Keratinocyte (primary cell): ENCODE measurements around the gene TNXB. TPM values are rescaled to one million over a fixed set of nuclear protein-coding genes. Genes with fewer than 3 reads are reported as not detected.

Source experiments
- DNase-seq: peaks from one replicate; pipeline ENCODE4 v3.0.0-alpha.2; 2011; ENCODE audit warnings: low read depth, missing footprints, low spot score
- FAIRE-seq: peaks from 2 replicates; lab custom pipeline; 2011; peaks lifted over from hg19 to GRCh38; lab: Jason Lieb, UNC
- H2AFZ ChIP-seq: 2 replicates; pipeline ENCODE4 v1.6.0; 2012; ENCODE audit warnings: low read length, control low read depth, inconsistent platforms; ENCODE audit not compliant: control insufficient read depth
- H3K27ac ChIP-seq: 2 replicates; pipeline ENCODE4 v1.5.1; 2011; ENCODE audit warnings: low read length; ENCODE audit not compliant: control insufficient read depth, insufficient read depth
- H3K27me3 ChIP-seq: 3 replicates; pipeline ENCODE4 v1.6.0; 2011; ENCODE audit warnings: low read length; ENCODE audit not compliant: control insufficient read depth, insufficient read depth; ENCODE audit errors: extremely low read depth
- H3K36me3 ChIP-seq, 2 experiments: 2 replicates in 1 of 2; 3 replicates in 1 of 2; pipeline ENCODE4 v1.5.1; 2011; ENCODE audit warnings: low read length in 2 of 2, mild to moderate bottlenecking in 1 of 2; ENCODE audit not compliant: control insufficient read depth in 2 of 2, insufficient read depth in 2 of 2; ENCODE audit errors: extremely low read depth in 1 of 2
- H3K4me1 ChIP-seq: 3 replicates; pipeline ENCODE4 v1.5.1; 2011; ENCODE audit warnings: low read length; ENCODE audit not compliant: control insufficient read depth, insufficient read depth; ENCODE audit errors: extremely low read depth
- H3K4me2 ChIP-seq: 3 replicates; pipeline ENCODE4 v1.6.0; 2011; ENCODE audit warnings: low read depth, low read length; ENCODE audit not compliant: control insufficient read depth, insufficient read depth; ENCODE audit errors: extremely low read depth
- H3K4me3 ChIP-seq, 3 experiments: fragments of 200-600 bp in 1 of 3; sonication (generic) in 1 of 3; 2 replicates in 2 of 3; 3 replicates in 1 of 3; pipeline ENCODE4 v1.5.1; 2011 to 2016; ENCODE audit warnings: low read length in 3 of 3, mild to moderate bottlenecking in 3 of 3, control low read depth in 2 of 3, inconsistent platforms in 1 of 3, low read depth in 1 of 3, mixed read lengths in 1 of 3, mixed run types in 1 of 3, moderate library complexity in 1 of 3; ENCODE audit not compliant: control insufficient read depth in 2 of 3, insufficient read depth in 2 of 3; ENCODE audit errors: extremely low read depth in 1 of 3
- H3K79me2 ChIP-seq: 2 replicates; pipeline ENCODE4 v1.6.0; 2012; ENCODE audit warnings: low read length; ENCODE audit not compliant: control insufficient read depth, insufficient read depth
- H3K9ac ChIP-seq: 3 replicates; pipeline ENCODE4 v1.6.0; 2011; ENCODE audit warnings: low read length; ENCODE audit not compliant: control insufficient read depth, insufficient read depth; ENCODE audit errors: extremely low read depth
- H3K9me1 ChIP-seq: 3 replicates; pipeline ENCODE4 v1.6.0; 2011; ENCODE audit warnings: low read length; ENCODE audit not compliant: control insufficient read depth, insufficient read depth; ENCODE audit errors: extremely low read depth
- H3K9me3 ChIP-seq: 2 replicates; pipeline ENCODE4 v1.5.1; 2012; ENCODE audit warnings: low read depth, low read length; ENCODE audit not compliant: control insufficient read depth
- H4K20me1 ChIP-seq: 3 replicates; pipeline ENCODE4 v1.6.0; 2011; ENCODE audit warnings: low read length; ENCODE audit not compliant: control insufficient read depth, insufficient read depth; ENCODE audit errors: extremely low read depth
- EZH2 ChIP-seq: IDR thresholded peaks from one replicate; pipeline ENCODE4 v1.6.1; 2012; ENCODE audit warnings: inconsistent platforms, mild to moderate bottlenecking, low read length, moderate library complexity
- dilution Hi-C: fragments of 300-500 bp; cut with MboI; formaldehyde crosslinking; loops from one replicate; pipeline ENCODE4 v1.7.0; 2020; ENCODE audit warnings: low sequenced_read_pairs; ENCODE audit not compliant: extremely low pct_ligation_motif_present
- polyA plus RNA-seq, 5 experiments: library from polyadenylated mRNA; depleted of rRNA in 3 of 5; stranded (reverse) in 3 of 5; stranded (forward) in 1 of 5; unstranded in 1 of 5; fragments of >200 nt; gene quantifications; 1 replicate in 1 of 5; 2 replicates in 3 of 5; 3 replicates in 1 of 5; pipeline versions ENCODE4 v1.2.1 to v1.2.3, GENCODE V29; 2011 to 2012; ENCODE audit warnings: missing spikeins in 2 of 5, low read depth in 1 of 5, low replicate concordance in 1 of 5
- TF ChIP-seq, protein P1 (sequence below), 3 experiments: IDR thresholded peaks in 1 of 3; conservative IDR thresholded peaks in 1 of 3; optimal IDR thresholded peaks in 1 of 3; 2 replicates in 2 of 3; 3 replicates in 1 of 3; pipeline versions ENCODE3 to v1.5.1; 2011; ENCODE audit warnings: low read length in 3 of 3, mild to moderate bottlenecking in 3 of 3, moderate library complexity in 2 of 3, control low read depth in 1 of 3, inconsistent platforms in 1 of 3; ENCODE audit not compliant: insufficient read depth in 2 of 3; ENCODE audit errors: extremely low read depth in 1 of 3

TNXB gene
- polyA plus RNA-seq, 1 donor (not counting 4 experiments of a cell fraction or from before 2014, with no cell fraction given) = 0.25 TPM

DNA sequence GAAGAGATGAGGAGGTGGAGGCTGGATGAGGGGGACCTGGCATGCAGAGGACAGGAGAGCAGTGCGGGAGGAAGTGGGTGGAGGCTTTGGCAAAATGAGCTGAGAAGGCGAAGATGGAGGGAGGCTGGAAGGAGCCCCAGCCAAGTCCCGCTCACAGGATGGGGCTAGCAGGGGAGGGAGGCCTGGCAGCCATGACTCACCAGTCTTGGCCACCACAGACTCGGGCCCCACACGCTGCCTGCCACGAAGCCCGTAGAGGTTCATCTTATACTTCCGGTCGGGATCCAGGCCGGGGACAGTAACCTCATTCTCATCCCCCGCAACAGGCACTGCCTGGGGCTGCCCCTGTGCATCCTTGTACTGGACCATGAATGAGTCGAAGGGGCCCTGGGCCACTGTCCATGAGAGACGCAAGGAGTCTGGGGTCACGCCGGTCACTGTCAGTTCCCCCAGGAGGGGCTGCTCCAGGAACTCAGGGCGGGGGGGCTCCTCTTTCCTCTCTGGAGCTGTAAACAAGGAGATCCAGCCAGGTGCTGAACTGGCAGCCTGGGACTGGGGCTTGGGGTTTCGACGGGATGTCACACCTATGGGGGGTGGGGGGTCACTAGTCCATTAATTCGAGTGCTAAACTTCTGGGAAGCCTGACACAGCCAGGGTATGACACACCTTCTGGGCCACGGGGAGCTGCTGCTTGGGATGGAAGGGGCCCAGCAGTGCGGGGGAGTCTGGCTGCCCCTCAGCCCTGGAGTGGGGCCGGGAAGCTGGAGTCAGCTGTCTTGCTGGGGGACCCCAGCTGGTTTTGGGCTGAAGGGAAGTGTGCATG, 27.8 kb downstream of the TNXB start:
- no peak for FAIRE-seq
- no peak for TF ChIP-seq EZH2
- TF ChIP-seq, protein P1, sequence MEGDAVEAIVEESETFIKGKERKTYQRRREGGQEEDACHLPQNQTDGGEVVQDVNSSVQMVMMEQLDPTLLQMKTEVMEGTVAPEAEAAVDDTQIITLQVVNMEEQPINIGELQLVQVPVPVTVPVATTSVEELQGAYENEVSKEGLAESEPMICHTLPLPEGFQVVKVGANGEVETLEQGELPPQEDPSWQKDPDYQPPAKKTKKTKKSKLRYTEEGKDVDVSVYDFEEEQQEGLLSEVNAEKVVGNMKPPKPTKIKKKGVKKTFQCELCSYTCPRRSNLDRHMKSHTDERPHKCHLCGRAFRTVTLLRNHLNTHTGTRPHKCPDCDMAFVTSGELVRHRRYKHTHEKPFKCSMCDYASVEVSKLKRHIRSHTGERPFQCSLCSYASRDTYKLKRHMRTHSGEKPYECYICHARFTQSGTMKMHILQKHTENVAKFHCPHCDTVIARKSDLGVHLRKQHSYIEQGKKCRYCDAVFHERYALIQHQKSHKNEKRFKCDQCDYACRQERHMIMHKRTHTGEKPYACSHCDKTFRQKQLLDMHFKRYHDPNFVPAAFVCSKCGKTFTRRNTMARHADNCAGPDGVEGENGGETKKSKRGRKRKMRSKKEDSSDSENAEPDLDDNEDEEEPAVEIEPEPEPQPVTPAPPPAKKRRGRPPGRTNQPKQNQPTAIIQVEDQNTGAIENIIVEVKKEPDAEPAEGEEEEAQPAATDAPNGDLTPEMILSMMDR (optimal IDR thresholded peaks at IDR 0.05 in 1 of 3, IDR thresholded peaks at IDR 0.05 in 1 of 3, conservative IDR thresholded peaks at IDR 0.05 in 1 of 3; ENCODE audit: extremely low read depth in 1 of 3, insufficient read depth in 2 of 3, low read length in 3 of 3) = no peak

GRCh38 chr6:32079566-32080290, 29.4 kb downstream of the TNXB start:
- DNase-seq = no peak
- Histone ChIP-seq H3K9me3 (no peaks in the 10 kb centered on the region), H3K9ac (no peak overlapping the region), H3K27ac (no peak overlapping the region), H3K4me2 (no peak overlapping the region), H3K27me3 (peaks cover 5% of the 10 kb centered on the region), H3K4me3 (no peak overlapping the region), H3K79me2 (no peaks in the 10 kb centered on the region), H3K36me3 (no peaks in the 10 kb centered on the region), H4K20me1 (no peaks in the 10 kb centered on the region), H2AFZ (no peak overlapping the region), H3K9me1 (no peaks in the 10 kb centered on the region), H3K4me1 (peaks cover 30% of the 10 kb centered on the region)
- no peak for FAIRE-seq
- dilution Hi-C loops = no loop called here
- TF ChIP-seq EZH2 = no peak
- TF ChIP-seq, protein P1 (optimal IDR thresholded peaks at IDR 0.05 in 1 of 3, IDR thresholded peaks at IDR 0.05 in 1 of 3, conservative IDR thresholded peaks at IDR 0.05 in 1 of 3; ENCODE audit: extremely low read depth in 1 of 3, insufficient read depth in 2 of 3, low read length in 3 of 3) = no peak

More for the DNA sequence above, 27.8 kb downstream of the TNXB start:
- Histone ChIP-seq H3K4me3 (no peak overlapping the region), H3K4me2 (no peak overlapping the region), H3K9me1 (no peaks in the 10 kb centered on the region), H3K27me3 (peaks cover 8% of the 10 kb centered on the region), H3K9ac (no peak overlapping the region), H4K20me1 (no peaks in the 10 kb centered on the region), H3K9me3 (no peaks in the 10 kb centered on the region), H3K79me2 (no peaks in the 10 kb centered on the region), H3K4me1 (peaks cover 24% of the 10 kb centered on the region), H2AFZ (no peak overlapping the region), H3K27ac (no peak overlapping the region), H3K36me3 (no peaks in the 10 kb centered on the region)
- dilution Hi-C loops = no loop called here
- no peak for DNase-seq
